ENCODE measurements around the gene RAET1G.
"Not testable (repeated sequence)": the region's sequence is repeated elsewhere in the genome, so short reads cannot be mapped to it uniquely, and the experiment has no call there.

RAET1G gene

GRCh38 chr6:149953390-149953789, 30.5 kb upstream of the RAET1G start:
- DNase-seq = not testable (repeated sequence)

- no peak for DNase-seq
These were observed 28.7 kb upstream of the RAET1G start for GRCh38 chr6:149951626-149952025.

GRCh38 chr6:149951096-149951495, 28.2 kb upstream of the RAET1G start:
- DNase-seq = no peak

GRCh38 chr6:149950423-149950822, 27.5 kb upstream of the RAET1G start:
- DNase-seq = no peak

- DNase-seq = no peak
These were observed 25.7 kb upstream of the RAET1G start for GRCh38 chr6:149948616-149949015.

GRCh38 chr6:149948011-149948410, 25.1 kb upstream of the RAET1G start:
- DNase-seq = no peak

GRCh38 chr6:149947533-149947932, 24.6 kb upstream of the RAET1G start:
- not testable (repeated sequence) for DNase-seq

GRCh38 chr6:149946631-149947030, 23.7 kb upstream of the RAET1G start:
- not testable (repeated sequence) for DNase-seq

- not testable (repeated sequence) for DNase-seq
These were observed 22.4 kb upstream of the RAET1G start for GRCh38 chr6:149945276-149945675.

GRCh38 chr6:149943321-149943720, 20.4 kb upstream of the RAET1G start:
- not testable (repeated sequence) for DNase-seq

- no peak for DNase-seq
These were observed 19.5 kb upstream of the RAET1G start for GRCh38 chr6:149942461-149942829.

GRCh38 chr6:149941583-149942460, 18.9 kb upstream of the RAET1G start, which contains the start of gene ULBP2:
Gene ULBP2, plus strand, starts transcription at chr6:149942014. Its CDS starts 59 bp downstream, at chr6:149942073.
- no peak for DNase-seq

GRCh38 chr6:149940672-149940982, 17.7 kb upstream of the RAET1G start:
- no peak for DNase-seq

GRCh38 chr6:149939909-149940671, 17.2 kb upstream of the RAET1G start:
- no peak for DNase-seq

GRCh38 chr6:149939356-149939648, 16.4 kb upstream of the RAET1G start:
- no peak for DNase-seq

GRCh38 chr6:149938571-149939355, 15.8 kb upstream of the RAET1G start:
- DNase-seq = no peak

GRCh38 chr6:149938013-149938570, 15.2 kb upstream of the RAET1G start:
- DNase-seq = not testable (repeated sequence)

GRCh38 chr6:149936743-149937142, 13.8 kb upstream of the RAET1G start:
- no peak for DNase-seq

GRCh38 chr6:149935668-149936067, 12.7 kb upstream of the RAET1G start:
- no peak for DNase-seq

- DNase-seq = no peak
These were observed 12.3 kb upstream of the RAET1G start for GRCh38 chr6:149935246-149935645.

GRCh38 chr6:149934249-149935156, 11.6 kb upstream of the RAET1G start:
- DNase-seq = no peak

GRCh38 chr6:149933461-149933860, 10.5 kb upstream of the RAET1G start:
- no peak for DNase-seq

Measured in NCI-H2029 treated with DMSO at 0.1 percent for 48 hours (cell line).